Testis (tissue), 2 donors: ENCODE data around the gene SCAMP1.

Source experiments
- CTCF ChIP-seq, 3 experiments: fragments of 450-650 bp in 2 of 3; fragments of 200-600 bp in 1 of 3; sonication (generic) in 1 of 3; IDR thresholded peaks; one replicate each; pipeline ENCODE4 v1.5.1; 2016 to 2019; ENCODE audit warnings: antibody characterized with exemption in 3 of 3, mild to moderate bottlenecking in 2 of 3, moderate library complexity in 1 of 3
- POLR2A ChIP-seq: fragments of 450-650 bp; IDR thresholded peaks from one replicate; pipeline ENCODE4 v1.6.1; 2017; ENCODE audit warnings: antibody characterized with exemption, mild to moderate bottlenecking, moderate library complexity

- TF ChIP-seq CTCF (IDR thresholded peaks at IDR 0.05) (no peak), POLR2A (no peak)
Measured at GRCh38 chr5:78506261-78507024, 146.0 kb downstream of the SCAMP1 start.
